Measurements from ENCODE around the gene CD22. TPM values are rescaled to one million over a fixed set of nuclear protein-coding genes. Genes with fewer than 3 reads are reported as not detected.
A peak's percentile ranks its signal among the peaks of the same experiment; 100 is the strongest.

Gene CD22
- total and polyA plus RNA-seq, 10 of the 15 experiments (the other 5 are each of a cell fraction or from before 2014, with no cell fraction given) = 23.0 to 344 (median 181) TPM

DNA sequence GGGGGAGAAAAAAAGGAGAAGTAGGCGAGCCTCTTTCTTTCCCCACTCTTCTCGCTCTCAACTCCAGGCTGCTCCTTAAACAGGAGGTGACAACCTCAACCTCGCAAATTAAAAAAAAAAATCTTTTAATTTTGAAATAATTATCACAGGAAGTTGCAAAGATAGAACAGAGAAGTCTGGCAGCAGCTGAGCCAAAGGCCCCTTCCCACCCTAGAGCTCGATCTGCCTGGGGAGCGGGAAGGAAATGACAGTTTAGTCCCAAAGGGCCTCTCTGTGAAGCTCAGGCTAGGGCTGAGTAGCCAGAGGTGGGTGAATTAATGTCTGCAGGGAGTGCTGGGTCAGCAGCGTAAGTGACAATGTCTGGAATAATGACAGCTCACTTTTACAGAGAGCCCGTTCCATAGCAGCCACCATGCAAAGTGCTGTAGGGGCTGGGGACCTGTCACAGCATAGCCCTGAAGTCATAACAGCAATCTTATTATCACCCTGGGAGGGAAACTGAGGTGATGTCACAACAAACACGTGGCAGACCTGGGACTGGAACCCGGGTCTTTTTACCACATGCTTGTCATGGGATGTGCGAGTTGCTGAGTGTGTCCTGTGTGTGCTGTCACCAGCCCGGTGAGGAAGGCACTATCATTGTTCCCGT lies 8.8 kb upstream of the CD22 start (continued):
- TF ChIP-seq HSF1 (IDR thresholded peaks at IDR 0.05; ENCODE audit: low read depth, low read length) (no peak), HDGF (IDR thresholded peaks at IDR 0.05) (no peak), WRNIP1 (IDR thresholded peaks at IDR 0.05; ENCODE audit: borderline replicate concordance, low read depth, low read length) (no peak), SIX5 (IDR thresholded peaks at IDR 0.05; ENCODE audit: low read depth, low read length, severe bottlenecking) (no peak), TARDBP (IDR thresholded peaks at IDR 0.05; ENCODE audit: borderline replicate concordance) (no peak), ZBTB33 (IDR thresholded peaks at IDR 0.05) (no peak), FOXK2 (IDR thresholded peaks at IDR 0.05) (no peak), EP300 (IDR thresholded peaks at IDR 0.05; ENCODE audit: borderline replicate concordance in 1 of 2, control insufficient read depth in 1 of 2, low read depth in 2 of 2, low read length in 2 of 2) (peak; percentile 7 to 9; a peak in 1 of 4 replicates), POU2F2 (IDR thresholded peaks at IDR 0.05; ENCODE audit: borderline replicate concordance, low read depth, low read length) (no peak), IKZF2 (IDR thresholded peaks at IDR 0.05) (peak; percentile 73 to 74; a peak in 3 of 4 replicates), CREM (IDR thresholded peaks at IDR 0.05; ENCODE audit: low read depth) (0 out of 2 replicates have a peak, but pooled peaks have one; percentile 31), CHD4 (IDR thresholded peaks at IDR 0.05) (no peak), SIN3A (IDR thresholded peaks at IDR 0.05; ENCODE audit: low read depth, low read length) (no peak), NRF1 (conservative IDR thresholded peaks at IDR 0.05; ENCODE audit: low read depth, low read length) (no peak), HCFC1 (IDR thresholded peaks at IDR 0.05; ENCODE audit: low read length) (no peak), SUZ12 (IDR thresholded peaks at IDR 0.05; ENCODE audit: unreplicated experiment) (no peak), YY1 (IDR thresholded peaks at IDR 0.05; ENCODE audit: low read depth, low read length) (no peak), DPF2 (IDR thresholded peaks at IDR 0.05) (no peak), MXI1 (IDR thresholded peaks at IDR 0.05; ENCODE audit: low read depth, low read length) (peak; percentile 36; the same call in 1 of the 2 replicates), ZNF384 (IDR thresholded peaks at IDR 0.05; ENCODE audit: borderline replicate concordance, low read depth, low read length) (peak; percentile 65)
- TF ChIP-seq, protein P1, sequence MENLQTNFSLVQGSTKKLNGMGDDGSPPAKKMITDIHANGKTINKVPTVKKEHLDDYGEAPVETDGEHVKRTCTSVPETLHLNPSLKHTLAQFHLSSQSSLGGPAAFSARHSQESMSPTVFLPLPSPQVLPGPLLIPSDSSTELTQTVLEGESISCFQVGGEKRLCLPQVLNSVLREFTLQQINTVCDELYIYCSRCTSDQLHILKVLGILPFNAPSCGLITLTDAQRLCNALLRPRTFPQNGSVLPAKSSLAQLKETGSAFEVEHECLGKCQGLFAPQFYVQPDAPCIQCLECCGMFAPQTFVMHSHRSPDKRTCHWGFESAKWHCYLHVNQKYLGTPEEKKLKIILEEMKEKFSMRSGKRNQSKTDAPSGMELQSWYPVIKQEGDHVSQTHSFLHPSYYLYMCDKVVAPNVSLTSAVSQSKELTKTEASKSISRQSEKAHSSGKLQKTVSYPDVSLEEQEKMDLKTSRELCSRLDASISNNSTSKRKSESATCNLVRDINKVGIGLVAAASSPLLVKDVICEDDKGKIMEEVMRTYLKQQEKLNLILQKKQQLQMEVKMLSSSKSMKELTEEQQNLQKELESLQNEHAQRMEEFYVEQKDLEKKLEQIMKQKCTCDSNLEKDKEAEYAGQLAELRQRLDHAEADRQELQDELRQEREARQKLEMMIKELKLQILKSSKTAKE (IDR thresholded peaks at IDR 0.05; ENCODE audit: low read depth, poor library complexity, severe bottlenecking) = no peak
- TF ChIP-seq, protein P2, sequence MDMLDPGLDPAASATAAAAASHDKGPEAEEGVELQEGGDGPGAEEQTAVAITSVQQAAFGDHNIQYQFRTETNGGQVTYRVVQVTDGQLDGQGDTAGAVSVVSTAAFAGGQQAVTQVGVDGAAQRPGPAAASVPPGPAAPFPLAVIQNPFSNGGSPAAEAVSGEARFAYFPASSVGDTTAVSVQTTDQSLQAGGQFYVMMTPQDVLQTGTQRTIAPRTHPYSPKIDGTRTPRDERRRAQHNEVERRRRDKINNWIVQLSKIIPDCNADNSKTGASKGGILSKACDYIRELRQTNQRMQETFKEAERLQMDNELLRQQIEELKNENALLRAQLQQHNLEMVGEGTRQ (IDR thresholded peaks at IDR 0.05; ENCODE audit: borderline replicate concordance, low read depth, low read length) = no peak
